SK-N-MC (cell line): ENCODE measurements around the gene TBPL2.

Experiments
- EZH2 ChIP-seq: fragments of 200-600 bp; sonication (generic); IDR thresholded peaks from one replicate; pipeline ENCODE4 v1.6.1; 2017; ENCODE audit warnings: antibody characterized with exemption
- POLR2AphosphoS5 ChIP-seq: IDR thresholded peaks from 2 replicates; pipeline ENCODE4 v1.6.1; 2012; ENCODE audit warnings: mild to moderate bottlenecking, low read depth, low read length, borderline replicate concordance

GRCh38 chr14:55467307-55467706 lies 26.9 kb upstream of the TBPL2 start:
- TF ChIP-seq POLR2AphosphoS5 (no peak), EZH2 (no peak)
